Measurements from ENCODE around the gene DEDD2. TPM values are rescaled to one million over a fixed set of nuclear protein-coding genes. Genes with fewer than 3 reads are reported as not detected.

The DEDD2 gene
- total RNA-seq, 1 experiment from 2014 or later, result 14.4 TPM

Other genes with a start within 250 kb of the DEDD2 start
- under 0.01 and 0.10 TPM in 2 replicates for gene ATP1A3, start 223.4 kb downstream of the DEDD2 start, total RNA-seq (2014; rRNA removed; shearing (Covaris generic))
- not detected in 2 replicates for gene GRIK5, start 147.5 kb downstream of the DEDD2 start, total RNA-seq (2014; rRNA removed; shearing (Covaris generic))
- gene ZNF574, start 141.5 kb downstream of the DEDD2 start, total RNA-seq (2014; rRNA removed; shearing (Covaris generic)), result 18.1 and 20.6 TPM in 2 replicates
- 2.0 and 2.4 TPM in 2 replicates for gene POU2F2, start 85.2 kb downstream of the DEDD2 start, total RNA-seq (2014; rRNA removed; shearing (Covaris generic))
- gene ZNF526, start 2.6 kb upstream of the DEDD2 start, total RNA-seq (2014; rRNA removed; shearing (Covaris generic)), result 7.2 and 7.3 TPM in 2 replicates
- gene GSK3A, start 24.9 kb upstream of the DEDD2 start, total RNA-seq (2014; rRNA removed; shearing (Covaris generic)), result 26.7 and 30.2 TPM in 2 replicates
- 31.6 and 40.1 TPM in 2 replicates for gene ERF, start 37.5 kb upstream of the DEDD2 start, total RNA-seq (2014; rRNA removed; shearing (Covaris generic))
- 12.9 and 14.6 TPM in 2 replicates for gene CIC, start 51.6 kb upstream of the DEDD2 start, total RNA-seq (2014; rRNA removed; shearing (Covaris generic))
- gene PRR19, start 84.5 kb upstream of the DEDD2 start, total RNA-seq (2014; rRNA removed; shearing (Covaris generic)), result 1.8 and 2.9 TPM in 2 replicates
- 108 and 147 TPM in 2 replicates for gene PAFAH1B3, start 84.9 kb upstream of the DEDD2 start, total RNA-seq (2014; rRNA removed; shearing (Covaris generic))
- gene TMEM145, start 95.6 kb upstream of the DEDD2 start, total RNA-seq (2014; rRNA removed; shearing (Covaris generic)), result 0.68 and 1.2 TPM in 2 replicates
- 9.4 and 12.9 TPM in 2 replicates for gene MEGF8, start 108.0 kb upstream of the DEDD2 start, total RNA-seq (2014; rRNA removed; shearing (Covaris generic))
- 1.1 TPM in 1 of 2 replicates, not detected in the other for gene CNFN, start 172.6 kb upstream of the DEDD2 start, total RNA-seq (2014; rRNA removed; shearing (Covaris generic))
- 10.1 and 13.2 TPM in 2 replicates for gene LIPE, start 209.7 kb upstream of the DEDD2 start, total RNA-seq (2014; rRNA removed; shearing (Covaris generic))
- not detected in 2 replicates for gene CXCL17, start 225.3 kb upstream of the DEDD2 start, total RNA-seq (2014; rRNA removed; shearing (Covaris generic))